ENCODE data around the gene RNASE7. TPM values are rescaled to one million over a fixed set of nuclear protein-coding genes. Genes with fewer than 3 reads are reported as not detected.

The RNASE7 gene
- total RNA-seq, 1 experiment from 2014 or later: not detected

GRCh38 chr14:21055432-21056117 lies 13.4 kb downstream of the RNASE7 start:
- Histone ChIP-seq H3K27me3 (ENCODE audit: insufficient read depth, low read length) (no peaks in the 10 kb centered on the region), H3K4me1 (ENCODE audit: control insufficient read depth in 1 of 2, insufficient read depth in 2 of 2, low read length in 2 of 2) (no peaks in the 10 kb centered on the region), H3K9me3 (ENCODE audit: control insufficient read depth in 1 of 2, insufficient read depth in 1 of 2, low read depth in 1 of 2, low read length in 2 of 2) (no peaks in the 10 kb centered on the region), H3K27ac (ENCODE audit: low read depth, low read length) (no peak overlapping the region), H3K9me2 (ENCODE audit: insufficient read depth) (no peaks in the 10 kb centered on the region), H4K20me1 (ENCODE audit: insufficient read depth) (no peaks in the 10 kb centered on the region), H3K4me3 (replicated peaks in 1 of 2; ENCODE audit: low read depth in 1 of 2, low read length in 2 of 2) (no peak overlapping the region), H3K4me2 (ENCODE audit: low read length) (no peak overlapping the region), H3K9ac (ENCODE audit: low read length) (no peak overlapping the region), H2AFZ (ENCODE audit: low read depth, low read length, poor library complexity, severe bottlenecking) (no peak overlapping the region), H3K36me3 (ENCODE audit: control insufficient read depth in 1 of 2, insufficient read depth in 2 of 2, low read length in 2 of 2) (no peaks in the 10 kb centered on the region), H3K79me2 (ENCODE audit: insufficient read depth, low read length) (no peaks in the 10 kb centered on the region)
- TF ChIP-seq POLR2AphosphoS5 (IDR thresholded peaks at IDR 0.05; ENCODE audit: low read depth, low read length): no peak
- TF ChIP-seq REST (IDR thresholded peaks at IDR 0.05; ENCODE audit: low read depth): no peak
- TF ChIP-seq MAX (IDR thresholded peaks at IDR 0.05): no peak
- no peak for TF ChIP-seq YY1 (IDR thresholded peaks at IDR 0.05; ENCODE audit: extremely low read depth, insufficient replicate concordance, low read depth, low read length)
- TF ChIP-seq CBX3 (IDR thresholded peaks at IDR 0.05; ENCODE audit: low read depth): no peak
- no peak for TF ChIP-seq ELF1 (IDR thresholded peaks at IDR 0.05; ENCODE audit: borderline replicate concordance, low read depth)
- no peak for TF ChIP-seq TCF7L2 (IDR thresholded peaks at IDR 0.05; ENCODE audit: borderline replicate concordance, extremely low read depth, insufficient read depth, insufficient read length)
- TF ChIP-seq ZNF274 (IDR thresholded peaks at IDR 0.05; ENCODE audit: low read depth, low read length): no peak
- no peak for TF ChIP-seq JUND (IDR thresholded peaks at IDR 0.05)
- TF ChIP-seq EGR1 (IDR thresholded peaks at IDR 0.05; ENCODE audit: low read depth): no peak
- TF ChIP-seq SP1 (IDR thresholded peaks at IDR 0.05; ENCODE audit: low read depth): no peak
- no peak for TF ChIP-seq EZH2 (IDR thresholded peaks at IDR 0.05)
- TF ChIP-seq RAD21 (IDR thresholded peaks at IDR 0.05; ENCODE audit: low read depth): no peak
- intact Hi-C loops (cut with micrococcal nuclease): no loop called here
- ChIA-PET RAD21 (ENCODE audit: low non-redundant PET in 1 of 2, low total read pairs in 2 of 2, uncharacterized antibody in 2 of 2, unreplicated experiment in 2 of 2) (no interaction called here), POLR2A (no interaction called here), CTCF (no interaction called here)
- no TSS peak for BruUV-seq (replicated peaks)
- no peak for ATAC-seq
- DNase-seq (ENCODE audit: low read depth, low spot score): no peak
